Glutamatergic neuron (in vitro differentiated cells): ENCODE data around the gene TMEM51. TPM values are rescaled to one million over a fixed set of nuclear protein-coding genes. Genes with fewer than 3 reads are reported as not detected.

Experiments used
- DNase-seq: peaks from one replicate; pipeline ENCODE4 v3.0.0; 2022
- H3K27ac Mint-ChIP-seq: one replicate; pipeline ENCODE4 v1.8.0; 2020; ENCODE audit warnings: mild to moderate bottlenecking, mixed read lengths, inconsistent platforms; ENCODE audit not compliant: unreplicated experiment
- H3K27me3 Mint-ChIP-seq: one replicate; pipeline ENCODE4 v1.8.0; 2020; ENCODE audit warnings: mild to moderate bottlenecking, moderate library complexity, mixed read lengths, inconsistent platforms; ENCODE audit not compliant: unreplicated experiment
- H3K36me3 Mint-ChIP-seq: one replicate; pipeline ENCODE4 v1.8.0; 2020; ENCODE audit warnings: mild to moderate bottlenecking, mixed read lengths, inconsistent platforms; ENCODE audit not compliant: unreplicated experiment
- H3K4me1 Mint-ChIP-seq: one replicate; pipeline ENCODE4 v1.8.0; 2020; ENCODE audit warnings: mild to moderate bottlenecking, low read depth, mixed read lengths, inconsistent platforms; ENCODE audit not compliant: unreplicated experiment
- H3K4me3 Mint-ChIP-seq: one replicate; pipeline ENCODE4 v1.8.0; 2020; ENCODE audit warnings: mild to moderate bottlenecking, mixed read lengths, inconsistent platforms; ENCODE audit not compliant: unreplicated experiment
- H3K9me3 Mint-ChIP-seq: one replicate; pipeline ENCODE4 v1.8.0; 2020; ENCODE audit warnings: mild to moderate bottlenecking, moderate library complexity, mixed read lengths, inconsistent platforms; ENCODE audit not compliant: unreplicated experiment
- CTCF ChIP-seq: fragments of 200-600 bp; sonication (generic); IDR thresholded peaks from one replicate; pipeline ENCODE4 v1.5.0; 2021; ENCODE audit not compliant: partially characterized antibody, unreplicated experiment
- total RNA-seq: library from RNA; stranded (reverse); fragmentation: NEBNext Ultra II Directional; extraction: Animal tissue kit (Norgen Biotek cat#: 25700); gene quantifications from one replicate; pipeline ENCODE4 v1.2.1, GENCODE V29; 2021; ENCODE audit not compliant: unreplicated experiment

TMEM51 gene
- total RNA-seq, 1 donor from 2014 or later, result 3.2 TPM

- Mint-ChIP-seq H3K4me3 (no peak overlapping the region), H3K4me1 (peaks cover 17% of the 10 kb centered on the region)
Measured at GRCh38 chr1:15189692-15190370, 36.3 kb downstream of the TMEM51 start.

GRCh38 chr1:15191267-15191666, 37.7 kb downstream of the TMEM51 start:
- H3K4me3 Mint-ChIP-seq, result no peak overlapping the region
- peaks cover 15% of the 10 kb centered on the region for H3K4me1 Mint-ChIP-seq
- peaks cover 2% of the 10 kb centered on the region for H3K27me3 Mint-ChIP-seq
- no peaks in the 10 kb centered on the region for H3K36me3 Mint-ChIP-seq
- TF ChIP-seq CTCF, result no peak
- H3K27ac Mint-ChIP-seq, result no peak overlapping the region
- H3K9me3 Mint-ChIP-seq, result peaks cover 1% of the 10 kb centered on the region
- no peak for DNase-seq

More at GRCh38 chr1:15189692-15190370, 36.3 kb downstream of the TMEM51 start:
- no peak for TF ChIP-seq CTCF
- Mint-ChIP-seq H3K27ac (no peak overlapping the region), H3K36me3 (no peaks in the 10 kb centered on the region), H3K27me3 (peaks cover 2% of the 10 kb centered on the region), H3K9me3 (peaks cover 1% of the 10 kb centered on the region)
- DNase-seq, result no peak

GRCh38 chr1:15191770-15192169, 38.2 kb downstream of the TMEM51 start:
- H3K9me3 Mint-ChIP-seq, result peaks cover 3% of the 10 kb centered on the region
- no peaks in the 10 kb centered on the region for H3K36me3 Mint-ChIP-seq
- TF ChIP-seq CTCF, result no peak
- no peak overlapping the region for H3K27ac Mint-ChIP-seq
- H3K4me1 Mint-ChIP-seq, result peaks cover 11% of the 10 kb centered on the region
- H3K27me3 Mint-ChIP-seq, result peaks cover 2% of the 10 kb centered on the region
- DNase-seq, result no peak
- no peak overlapping the region for H3K4me3 Mint-ChIP-seq

- Mint-ChIP-seq H3K36me3 (no peaks in the 10 kb centered on the region), H3K4me1 (peaks cover 6% of the 10 kb centered on the region), H3K27me3 (peaks cover 2% of the 10 kb centered on the region), H3K27ac (no peak overlapping the region), H3K4me3 (no peak overlapping the region), H3K9me3 (peaks cover 8% of the 10 kb centered on the region)
- no peak for TF ChIP-seq CTCF
- DNase-seq, result no peak
Measured at GRCh38 chr1:15192916-15193550, 39.5 kb downstream of the TMEM51 start.

GRCh38 chr1:15195420-15196052, 42.0 kb downstream of the TMEM51 start:
- H3K27me3 Mint-ChIP-seq, result peaks cover 2% of the 10 kb centered on the region

More at GRCh38 chr1:15195420-15196052, 42.0 kb downstream of the TMEM51 start:
- Mint-ChIP-seq H3K36me3 (no peaks in the 10 kb centered on the region), H3K4me3 (no peak overlapping the region), H3K9me3 (peaks cover 8% of the 10 kb centered on the region), H3K27ac (no peak overlapping the region), H3K4me1 (peaks cover 6% of the 10 kb centered on the region)
- TF ChIP-seq CTCF, result no peak
- DNase-seq, result no peak
